ENCODE measurements around the gene TCAIM. TPM values are rescaled to one million over a fixed set of nuclear protein-coding genes. Genes with fewer than 3 reads are reported as not detected.

TCAIM gene
- polyA plus RNA-seq, 1 donor (not counting 4 experiments of a cell fraction or from before 2014, with no cell fraction given): 28.0 TPM

- Histone ChIP-seq H3K36me3 (ENCODE audit: control insufficient read depth in 2 of 2, extremely low read depth in 1 of 2, insufficient read depth in 2 of 2, low read length in 2 of 2) (no peaks in the 10 kb centered on the region), H3K27me3 (ENCODE audit: control insufficient read depth, extremely low read depth, insufficient read depth, low read length) (no peaks in the 10 kb centered on the region), H3K9me1 (ENCODE audit: control insufficient read depth, extremely low read depth, insufficient read depth, low read length) (no peaks in the 10 kb centered on the region), H4K20me1 (ENCODE audit: control insufficient read depth, extremely low read depth, insufficient read depth, low read length) (no peaks in the 10 kb centered on the region), H2AFZ (ENCODE audit: control insufficient read depth, low read length) (no peak overlapping the region), H3K4me2 (ENCODE audit: control insufficient read depth, extremely low read depth, insufficient read depth, low read depth, low read length) (no peak overlapping the region), H3K4me1 (ENCODE audit: control insufficient read depth, extremely low read depth, insufficient read depth, low read length) (no peaks in the 10 kb centered on the region), H3K4me3 (ENCODE audit: control insufficient read depth in 2 of 3, extremely low read depth in 1 of 3, insufficient read depth in 2 of 3, low read depth in 1 of 3, low read length in 3 of 3) (no peak overlapping the region), H3K9me3 (ENCODE audit: control insufficient read depth, low read depth, low read length) (no peaks in the 10 kb centered on the region), H3K9ac (ENCODE audit: control insufficient read depth, extremely low read depth, insufficient read depth, low read length) (no peak overlapping the region), H3K27ac (ENCODE audit: control insufficient read depth, insufficient read depth, low read length) (no peak overlapping the region), H3K79me2 (ENCODE audit: control insufficient read depth, insufficient read depth, low read length) (no peaks in the 10 kb centered on the region)
- no peak for FAIRE-seq
- DNase-seq (ENCODE audit: low read depth, low spot score): no peak
- TF ChIP-seq CTCF (optimal IDR thresholded peaks at IDR 0.05 in 1 of 3, IDR thresholded peaks at IDR 0.05 in 1 of 3, conservative IDR thresholded peaks at IDR 0.05 in 1 of 3; ENCODE audit: extremely low read depth in 1 of 3, insufficient read depth in 2 of 3, low read length in 3 of 3): no peak
- no peak for TF ChIP-seq EZH2 (IDR thresholded peaks at IDR 0.05; ENCODE audit: low read length)
- dilution Hi-C loops (cut with MboI; ENCODE audit: extremely low pct_ligation_motif_present, low sequenced_read_pairs): no loop called here
Measured at GRCh38 chr3:44297255-44297654, 41.3 kb upstream of the TCAIM start.

DNA sequence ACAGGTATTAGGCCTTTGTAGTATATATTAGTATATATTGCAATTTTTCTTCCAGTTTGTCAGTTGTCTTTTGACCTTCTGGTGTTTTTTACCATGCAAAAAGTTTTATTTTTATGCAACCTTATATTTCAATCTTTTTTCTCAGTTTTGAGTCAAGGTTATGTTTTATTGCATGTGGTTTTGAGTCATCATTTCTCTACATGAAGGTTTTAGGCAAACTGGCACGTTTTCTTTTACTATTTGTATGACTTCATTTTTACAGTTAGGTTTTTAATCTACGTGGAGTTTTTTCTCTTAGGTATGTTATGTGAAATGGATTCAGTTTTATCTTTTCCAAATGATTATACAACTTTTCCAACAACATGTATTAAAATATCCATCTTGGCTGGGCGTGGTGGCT is 36.8 kb upstream of the TCAIM start:
- no peak overlapping the region for H3K4me2 ChIP-seq (ENCODE audit: control insufficient read depth, extremely low read depth, insufficient read depth, low read depth, low read length)
- no peak overlapping the region for H2AFZ ChIP-seq (ENCODE audit: control insufficient read depth, low read length)
- no peaks in the 10 kb centered on the region for H3K36me3 ChIP-seq (ENCODE audit: control insufficient read depth in 2 of 2, extremely low read depth in 1 of 2, insufficient read depth in 2 of 2, low read length in 2 of 2)
- DNase-seq (ENCODE audit: low read depth, low spot score) (no peak), FAIRE-seq (no peak)
- no peaks in the 10 kb centered on the region for H3K4me1 ChIP-seq (ENCODE audit: control insufficient read depth, extremely low read depth, insufficient read depth, low read length)
- no peaks in the 10 kb centered on the region for H3K9me3 ChIP-seq (ENCODE audit: control insufficient read depth, low read depth, low read length)
- dilution Hi-C loops (cut with MboI; ENCODE audit: extremely low pct_ligation_motif_present, low sequenced_read_pairs): no loop called here
- no peaks in the 10 kb centered on the region for H3K9me1 ChIP-seq (ENCODE audit: control insufficient read depth, extremely low read depth, insufficient read depth, low read length)
- H3K27me3 ChIP-seq (ENCODE audit: control insufficient read depth, extremely low read depth, insufficient read depth, low read length): peaks cover 5% of the 10 kb centered on the region
- no peak overlapping the region for H3K27ac ChIP-seq (ENCODE audit: control insufficient read depth, insufficient read depth, low read length)
- no peak for TF ChIP-seq EZH2 (IDR thresholded peaks at IDR 0.05; ENCODE audit: low read length)
- no peak for TF ChIP-seq CTCF (optimal IDR thresholded peaks at IDR 0.05 in 1 of 3, IDR thresholded peaks at IDR 0.05 in 1 of 3, conservative IDR thresholded peaks at IDR 0.05 in 1 of 3; ENCODE audit: extremely low read depth in 1 of 3, insufficient read depth in 2 of 3, low read length in 3 of 3)
- H3K9ac ChIP-seq (ENCODE audit: control insufficient read depth, extremely low read depth, insufficient read depth, low read length): no peak overlapping the region
- H4K20me1 ChIP-seq (ENCODE audit: control insufficient read depth, extremely low read depth, insufficient read depth, low read length): no peaks in the 10 kb centered on the region
- H3K4me3 ChIP-seq (ENCODE audit: control insufficient read depth in 2 of 3, extremely low read depth in 1 of 3, insufficient read depth in 2 of 3, low read depth in 1 of 3, low read length in 3 of 3): no peak overlapping the region
- no peaks in the 10 kb centered on the region for H3K79me2 ChIP-seq (ENCODE audit: control insufficient read depth, insufficient read depth, low read length)
